Uterus (tissue), 2 donors: ENCODE data around the gene LRRTM1.

ENCODE experiments used
- POLR2A ChIP-seq, 2 donors: fragments of 450-650 bp; IDR thresholded peaks; one replicate each; pipeline ENCODE4 v1.6.1; 2016; ENCODE audit warnings: antibody characterized with exemption in 2 of 2, mild to moderate bottlenecking in 1 of 2, moderate library complexity in 1 of 2
- TF ChIP-seq, protein P1 (sequence below), 4 experiments: fragments of 200-600 bp in 2 of 4; fragments of 450-650 bp in 2 of 4; sonication (generic) in 2 of 4; IDR thresholded peaks; one replicate each; pipeline ENCODE4 v1.5.1; 2016 to 2019; ENCODE audit warnings: antibody characterized with exemption in 4 of 4, mild to moderate bottlenecking in 2 of 4, moderate library complexity in 1 of 4

DNA sequence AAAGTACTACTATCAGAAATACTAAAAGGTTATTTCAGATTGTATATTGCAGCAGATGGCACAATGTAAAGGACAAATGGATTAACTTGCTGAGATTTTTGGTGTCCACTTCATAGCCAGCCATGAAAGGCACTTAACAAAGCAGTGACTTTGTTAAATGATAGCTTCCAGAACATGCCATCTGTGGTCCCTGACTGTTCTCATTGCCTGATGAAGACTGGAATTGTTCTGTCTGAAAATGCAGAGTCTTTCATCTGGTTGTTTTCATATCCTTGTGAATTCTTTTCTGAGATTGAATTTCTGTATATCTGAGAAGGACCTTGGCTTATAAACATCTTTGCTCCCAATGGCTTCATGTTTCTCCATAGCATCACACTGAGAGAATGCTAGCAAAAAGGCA, 44.4 kb upstream of the LRRTM1 start:
- TF ChIP-seq POLR2A (IDR thresholded peaks at IDR 0.05) = no peak
- TF ChIP-seq, protein P1, sequence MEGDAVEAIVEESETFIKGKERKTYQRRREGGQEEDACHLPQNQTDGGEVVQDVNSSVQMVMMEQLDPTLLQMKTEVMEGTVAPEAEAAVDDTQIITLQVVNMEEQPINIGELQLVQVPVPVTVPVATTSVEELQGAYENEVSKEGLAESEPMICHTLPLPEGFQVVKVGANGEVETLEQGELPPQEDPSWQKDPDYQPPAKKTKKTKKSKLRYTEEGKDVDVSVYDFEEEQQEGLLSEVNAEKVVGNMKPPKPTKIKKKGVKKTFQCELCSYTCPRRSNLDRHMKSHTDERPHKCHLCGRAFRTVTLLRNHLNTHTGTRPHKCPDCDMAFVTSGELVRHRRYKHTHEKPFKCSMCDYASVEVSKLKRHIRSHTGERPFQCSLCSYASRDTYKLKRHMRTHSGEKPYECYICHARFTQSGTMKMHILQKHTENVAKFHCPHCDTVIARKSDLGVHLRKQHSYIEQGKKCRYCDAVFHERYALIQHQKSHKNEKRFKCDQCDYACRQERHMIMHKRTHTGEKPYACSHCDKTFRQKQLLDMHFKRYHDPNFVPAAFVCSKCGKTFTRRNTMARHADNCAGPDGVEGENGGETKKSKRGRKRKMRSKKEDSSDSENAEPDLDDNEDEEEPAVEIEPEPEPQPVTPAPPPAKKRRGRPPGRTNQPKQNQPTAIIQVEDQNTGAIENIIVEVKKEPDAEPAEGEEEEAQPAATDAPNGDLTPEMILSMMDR (IDR thresholded peaks at IDR 0.05) = no peak
